NCI-H1436 (cell line): Measurements from ENCODE around the gene TBC1D20.
"Not testable (repeated sequence)": the region's sequence is repeated elsewhere in the genome, so short reads cannot be mapped to it uniquely, and the experiment has no call there.

ENCODE experiments used
- DNase-seq: peaks from one replicate; lab custom pipeline; 2025; lab: John Stamatoyannopoulos, UW

TBC1D20 gene

DNA sequence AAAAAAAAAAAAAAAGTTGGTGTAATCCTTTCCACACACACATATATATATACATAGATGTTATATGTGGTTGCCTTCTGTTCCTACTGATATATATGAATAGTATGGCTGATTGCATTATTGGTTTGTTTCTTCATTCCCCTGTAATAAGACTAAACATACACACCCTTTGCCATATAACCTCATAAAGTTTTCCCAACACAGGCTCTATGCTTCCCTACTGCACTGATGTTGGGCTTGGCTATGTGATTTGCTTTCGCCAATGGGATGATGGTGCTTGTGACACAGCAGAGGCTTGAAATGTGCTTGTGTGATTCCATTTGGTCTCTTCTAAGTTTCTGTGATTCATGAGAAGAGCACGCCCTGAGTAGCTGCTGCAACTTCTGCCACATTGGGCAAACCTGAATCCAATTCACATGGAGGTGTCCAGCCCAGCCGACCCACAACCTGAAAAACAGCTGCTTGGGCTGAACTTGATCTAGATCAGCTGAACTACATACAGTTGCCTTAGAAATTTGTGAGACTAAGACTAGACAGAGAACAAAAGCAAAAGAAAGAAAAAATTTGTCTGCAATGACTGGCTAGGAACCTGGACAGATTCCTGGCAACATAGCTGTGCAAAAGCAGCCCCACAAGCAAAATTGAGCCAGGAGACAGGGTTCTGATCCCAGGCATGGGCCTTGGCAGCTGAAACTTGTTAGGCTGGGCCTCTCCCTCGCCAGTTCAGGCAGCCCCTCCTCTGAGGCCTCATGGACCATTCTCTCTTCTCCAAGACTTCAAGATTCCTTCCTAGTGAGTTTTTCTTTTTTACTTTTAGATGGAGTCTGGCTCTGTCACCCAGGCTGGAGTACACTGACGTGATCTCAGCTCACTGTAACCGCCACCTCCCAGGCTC lies 13.4 kb upstream of the TBC1D20 start:
- no peak for DNase-seq

DNA sequence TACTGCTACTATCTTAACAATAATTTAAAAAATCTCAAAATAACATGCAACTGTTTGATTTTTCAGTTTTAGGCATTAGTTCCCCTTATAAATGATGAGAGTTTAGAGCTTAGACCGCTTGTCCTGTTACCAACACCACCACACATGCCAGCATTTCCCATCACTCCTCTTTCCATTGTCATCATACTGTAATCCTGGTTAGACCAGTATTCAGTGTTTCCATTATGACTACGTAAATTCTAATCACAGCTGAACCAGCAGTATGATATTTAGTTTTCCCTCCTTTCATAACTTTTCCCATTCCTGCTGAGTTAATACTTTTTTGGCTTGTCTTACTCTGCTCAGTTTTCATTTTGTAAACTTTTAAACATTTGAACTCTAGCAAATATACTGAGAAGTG lies 12.2 kb upstream of the TBC1D20 start:
- no peak for DNase-seq

DNA sequence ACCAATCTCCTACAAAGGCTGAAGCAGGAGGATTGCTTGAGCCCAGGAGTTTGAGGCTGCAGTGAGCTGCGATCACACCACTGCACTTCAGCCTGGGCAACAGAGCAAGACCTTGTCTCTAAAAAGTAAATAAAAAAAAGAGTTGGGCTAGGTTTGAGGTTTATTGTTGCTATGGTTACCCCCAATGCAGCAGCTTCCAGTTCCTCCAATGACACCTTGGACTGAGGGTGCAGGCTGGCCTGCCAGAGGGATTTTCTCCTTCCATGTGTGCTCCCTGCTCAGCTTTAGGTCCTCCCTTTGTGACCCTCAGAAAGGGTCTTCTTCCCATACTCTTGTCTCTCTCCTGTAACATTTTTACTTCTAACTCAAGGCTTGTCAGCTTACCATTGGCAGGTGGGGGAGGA lies 10.6 kb upstream of the TBC1D20 start:
- DNase-seq, result no peak

DNA sequence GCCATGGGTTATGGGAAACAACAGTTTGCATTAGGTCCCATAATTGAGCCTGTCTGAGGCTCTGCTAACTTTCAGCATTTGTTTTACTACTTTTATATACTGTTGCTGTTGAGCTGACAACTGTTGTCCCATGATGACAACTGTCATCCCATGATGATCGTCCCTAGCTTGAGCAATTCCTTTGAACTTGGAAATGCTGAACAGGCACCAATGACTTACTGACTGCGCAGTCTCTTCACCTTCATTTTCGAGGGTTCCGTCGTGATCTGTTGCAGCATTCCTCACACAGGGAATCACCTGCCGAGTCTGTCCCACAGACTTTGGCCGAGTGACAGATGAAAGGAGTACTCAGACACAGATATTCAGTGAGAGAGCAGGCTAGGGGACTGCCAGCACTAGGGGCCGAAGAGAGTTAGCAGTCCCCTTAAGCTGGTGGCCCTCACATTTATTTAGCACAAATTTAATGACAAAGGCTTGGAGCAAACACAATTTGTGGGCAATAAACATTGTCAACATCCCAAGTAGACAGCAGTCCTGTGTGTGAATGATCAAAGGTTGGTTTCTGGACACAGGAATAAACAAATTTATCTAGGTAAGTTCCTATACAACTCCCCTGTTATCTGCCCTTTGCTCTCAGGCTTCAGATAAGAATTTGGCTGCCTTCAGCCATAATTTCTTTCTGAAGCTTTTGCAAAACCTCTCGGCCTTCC lies 10.0 kb upstream of the TBC1D20 start:
- no peak for DNase-seq

DNA sequence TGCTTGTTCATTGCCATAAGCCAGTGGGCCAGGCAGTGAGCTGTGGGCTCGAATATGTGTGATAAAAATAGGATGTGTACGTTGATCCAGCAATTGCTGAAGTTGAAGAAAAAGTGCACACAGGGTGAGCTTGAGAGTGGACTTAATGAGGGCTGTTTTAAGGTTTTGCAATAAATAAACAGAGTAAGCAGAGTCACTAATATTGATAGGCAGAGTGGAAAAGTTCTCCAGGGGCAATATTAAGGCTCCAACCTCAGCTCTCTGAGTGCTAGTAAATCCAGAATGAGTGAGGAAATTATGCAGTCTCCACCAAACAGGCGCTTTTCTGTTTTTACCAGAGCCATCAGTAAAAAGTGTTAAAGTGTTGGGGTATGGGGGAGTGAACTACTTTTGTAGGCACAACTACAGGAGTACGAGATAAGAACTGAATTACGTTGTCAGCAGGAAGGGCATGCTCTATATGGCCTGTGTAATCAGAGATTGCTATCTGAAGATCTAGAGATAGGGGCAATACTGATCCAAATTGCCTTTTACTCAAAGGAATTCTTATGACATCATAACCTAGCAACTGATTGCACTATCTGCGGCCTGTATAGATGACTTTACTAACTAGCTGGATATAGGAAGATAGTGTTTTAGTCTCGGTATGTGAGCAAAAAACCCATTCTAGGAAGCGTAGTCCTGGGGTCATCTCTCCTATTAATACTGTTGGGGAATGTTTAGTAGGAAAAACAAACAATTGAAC lies 7.6 kb upstream of the TBC1D20 start:
- no peak for DNase-seq

DNA sequence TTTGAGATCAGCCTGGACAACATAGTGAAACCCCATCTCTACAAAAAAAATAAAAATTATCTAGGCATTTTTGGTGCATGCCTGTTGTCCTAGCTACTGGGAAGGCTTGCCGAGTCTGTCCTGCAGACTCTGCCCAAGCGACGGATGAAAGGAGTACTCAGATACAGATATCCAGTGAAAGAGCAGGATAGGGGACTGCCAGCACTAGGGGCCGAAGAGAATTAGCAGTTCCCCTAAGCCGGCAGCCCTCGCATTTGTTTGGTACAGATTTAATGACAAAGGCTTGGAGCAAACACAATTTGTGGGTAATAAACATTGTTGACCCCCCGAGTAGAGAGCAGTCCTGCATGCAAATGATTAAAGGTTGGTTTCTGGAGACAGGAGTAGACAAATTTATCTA lies 5.4 kb upstream of the TBC1D20 start:
- no peak for DNase-seq

DNA sequence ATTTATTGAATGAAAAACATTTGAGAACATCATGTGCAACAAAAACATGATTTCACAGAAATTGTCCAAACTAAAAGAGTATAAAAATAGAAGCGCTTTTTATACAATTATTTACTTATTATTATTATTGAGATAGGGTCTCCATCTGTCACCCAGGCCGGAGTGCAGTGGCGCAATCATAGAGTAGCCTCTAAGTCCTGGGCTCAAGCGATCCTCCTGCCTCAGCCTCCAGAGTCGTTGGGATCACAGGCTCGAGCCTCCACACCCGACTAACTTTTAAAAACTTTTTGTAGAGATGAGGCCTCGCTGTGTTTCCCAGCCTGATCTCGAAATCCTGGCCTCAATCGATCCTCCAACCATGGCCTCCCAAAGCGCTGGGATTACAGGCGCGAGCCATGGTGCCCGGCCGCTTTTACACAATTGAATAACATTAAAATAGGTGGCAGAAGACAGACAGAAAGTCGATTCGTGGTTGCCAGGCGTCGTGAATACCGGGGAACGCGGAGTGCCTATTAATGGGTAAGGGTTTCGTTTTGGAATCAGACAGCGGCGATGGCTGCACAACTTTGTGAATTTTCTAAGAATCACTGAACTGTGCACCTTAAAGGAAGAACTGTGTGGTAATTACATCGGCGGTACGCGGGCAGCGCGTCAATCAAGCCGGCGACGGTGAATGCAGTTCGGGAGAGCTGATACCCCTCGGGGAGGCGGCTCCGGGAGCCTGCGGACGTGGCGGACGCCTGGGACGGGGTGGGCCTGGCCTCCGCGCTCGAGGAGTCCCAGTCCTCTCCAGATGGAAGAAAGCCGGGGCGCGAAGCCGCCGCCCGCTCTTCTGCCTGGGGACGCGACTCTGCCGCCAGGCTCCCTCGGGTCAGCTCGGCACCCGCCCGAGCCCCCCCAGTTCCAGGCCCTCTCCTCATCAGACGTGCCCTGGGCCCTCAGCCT lies 807 bp downstream of the TBC1D20 start:
- DNase-seq, result peak; percentile 8

DNA sequence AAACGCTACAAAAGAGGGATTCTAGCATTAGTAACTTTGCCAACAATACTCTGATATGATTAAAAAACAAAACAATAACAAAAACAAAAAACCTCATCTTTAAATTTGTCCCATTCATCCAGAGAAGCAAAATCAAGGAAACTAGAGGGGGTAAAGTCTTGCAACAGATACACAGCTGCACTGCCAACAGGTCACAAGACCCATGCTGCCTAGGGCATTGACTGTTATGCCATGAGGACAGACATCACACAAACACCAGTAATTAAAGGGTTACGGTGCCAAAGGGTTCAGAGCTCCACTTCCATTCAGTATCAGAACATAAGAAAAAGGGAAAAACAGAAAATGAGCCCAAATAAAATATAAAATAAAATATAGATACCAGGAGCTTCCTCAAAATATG lies 1.6 kb downstream of the TBC1D20 start:
- DNase-seq, result no peak

DNA sequence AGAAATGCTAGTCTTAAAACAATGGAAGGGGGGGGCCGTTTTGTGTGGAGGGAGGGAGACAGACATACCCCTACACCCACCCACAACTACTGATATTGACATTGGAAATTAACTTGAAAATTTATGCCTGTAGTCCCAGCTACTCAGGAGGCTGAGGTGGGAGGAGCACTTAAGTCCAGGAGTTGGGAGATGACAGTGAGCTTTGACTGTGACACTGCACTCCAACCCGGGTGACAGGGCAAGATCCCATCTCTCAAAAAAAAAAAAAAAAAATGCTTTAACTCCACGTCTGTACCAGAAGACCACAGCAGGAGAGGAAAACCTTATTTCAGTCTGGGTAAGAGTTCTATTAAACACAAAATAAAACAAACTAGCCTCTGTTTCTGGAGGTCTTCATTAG lies 2.2 kb downstream of the TBC1D20 start:
- DNase-seq, result no peak

DNA sequence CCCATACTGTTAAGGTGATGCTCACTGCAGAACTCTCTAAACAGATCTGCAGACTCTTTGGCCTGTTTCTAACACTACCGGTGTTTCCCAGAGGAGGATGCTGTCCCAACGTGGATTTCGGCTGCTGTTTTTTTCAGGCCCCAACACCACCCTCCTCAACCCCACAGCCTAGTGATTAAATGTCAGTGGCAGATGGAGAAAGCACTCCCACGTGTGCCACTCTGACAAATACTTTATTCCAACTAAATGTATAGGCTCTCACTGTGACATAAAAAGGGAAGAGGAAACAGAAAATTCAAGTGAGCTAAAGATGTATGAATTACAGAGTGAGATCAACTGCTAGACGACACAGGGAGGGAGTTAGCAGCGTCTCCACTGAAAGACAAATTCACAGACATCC lies 3.6 kb downstream of the TBC1D20 start:
- no peak for DNase-seq

DNA sequence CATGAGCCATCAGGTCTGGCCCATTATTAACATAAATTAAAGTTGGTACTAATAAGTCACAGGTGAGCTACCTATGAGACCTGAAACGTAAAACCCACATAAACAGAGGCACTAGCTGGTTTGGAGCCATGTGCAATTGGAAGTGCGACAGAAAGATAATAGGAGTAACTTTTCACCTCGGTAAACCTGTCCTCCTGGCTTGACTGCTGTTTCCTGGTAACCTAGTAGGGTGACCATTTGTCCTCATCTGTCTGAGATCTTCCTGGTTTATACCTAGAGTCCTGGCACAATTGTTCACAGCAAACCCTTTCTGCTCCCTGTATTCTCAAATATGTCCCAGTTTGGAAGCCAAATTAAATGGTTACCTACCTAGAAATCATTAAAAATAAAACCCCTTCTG lies 7.4 kb downstream of the TBC1D20 start:
- no peak for DNase-seq

DNA sequence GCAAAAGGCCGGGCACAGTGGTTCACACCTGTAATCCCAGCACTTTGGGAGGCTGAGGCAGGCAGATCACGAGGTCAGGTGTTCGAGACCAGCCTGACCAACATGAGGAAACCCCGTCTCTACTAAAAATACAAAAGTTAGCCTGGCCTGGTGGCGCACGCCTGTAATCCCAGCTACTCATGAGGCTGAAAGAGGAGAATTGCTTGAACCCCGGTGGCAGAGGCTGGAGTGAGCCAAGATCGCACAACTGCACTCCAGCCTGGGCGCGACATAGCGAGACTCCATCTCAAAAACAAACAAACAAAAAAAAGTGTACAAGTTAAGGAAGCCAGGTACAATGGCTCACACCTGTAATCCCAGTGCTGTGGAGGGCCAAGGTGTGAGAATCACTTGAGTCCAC lies 10.3 kb downstream of the TBC1D20 start:
- not testable (repeated sequence) for DNase-seq

DNA sequence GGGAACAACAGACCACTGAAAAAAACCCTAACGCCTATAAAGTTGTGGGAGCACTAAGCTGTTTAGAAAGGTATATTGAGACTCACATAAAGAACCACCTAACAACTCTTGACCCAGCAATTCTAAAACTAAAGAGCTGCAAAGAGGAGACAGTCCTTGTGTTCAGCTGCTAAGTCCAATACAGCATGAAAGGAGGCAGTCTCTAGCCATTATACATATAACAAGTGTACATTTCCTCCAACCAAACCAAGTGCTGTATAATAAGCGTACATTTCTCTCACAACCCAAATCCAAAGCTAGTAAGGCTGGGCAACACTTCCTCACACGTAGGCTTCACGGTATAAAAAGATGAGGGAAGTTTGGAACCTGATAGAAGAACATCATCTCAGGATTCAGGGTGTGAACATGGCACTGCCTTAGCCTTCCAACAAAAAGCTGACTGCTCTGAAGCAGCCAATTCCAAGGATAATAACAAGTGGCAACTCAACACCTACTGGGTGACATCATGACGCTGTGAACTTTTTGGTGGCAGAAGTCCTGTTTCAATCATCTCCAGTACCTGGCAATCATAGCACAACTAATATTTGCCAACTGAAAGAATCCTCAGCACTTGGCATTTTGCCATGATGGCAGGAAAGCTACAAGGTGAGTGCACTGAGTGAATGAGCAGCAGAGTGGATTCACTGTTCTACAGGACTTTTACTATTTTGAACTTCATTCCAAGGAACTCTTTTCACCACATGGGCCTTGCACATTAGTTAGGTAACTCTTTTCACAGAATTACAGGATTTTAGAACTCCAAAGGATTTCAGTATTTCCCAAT lies 16.6 kb downstream of the TBC1D20 start:
- DNase-seq, result no peak

DNA sequence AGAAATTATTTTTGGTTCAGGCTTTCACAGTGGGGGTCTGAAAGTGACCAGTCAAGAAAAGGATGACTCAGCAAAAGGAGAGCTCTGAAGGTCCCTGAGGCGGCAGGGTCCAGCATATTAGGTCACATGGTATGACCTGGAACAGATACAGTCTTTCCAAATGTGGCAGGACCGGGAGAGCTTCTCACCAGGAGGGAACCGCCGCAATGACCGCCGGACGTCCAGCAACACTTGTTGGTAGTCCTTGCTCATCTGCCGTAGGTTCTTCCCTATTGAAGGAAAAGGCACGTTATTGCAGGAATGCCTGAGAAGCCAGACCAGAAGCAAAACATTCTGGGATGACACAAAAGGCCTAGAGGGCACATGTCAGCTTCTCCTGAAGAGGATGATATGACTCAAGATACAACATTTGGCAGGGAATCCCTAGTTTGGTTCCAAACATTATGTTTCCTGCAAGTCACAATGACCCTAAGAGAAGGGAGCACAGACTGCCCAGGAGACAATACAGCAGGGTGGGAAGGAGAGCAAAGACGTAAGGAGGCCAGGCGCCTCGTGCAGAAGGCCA lies 17.4 kb downstream of the TBC1D20 start:
- DNase-seq, result no peak

DNA sequence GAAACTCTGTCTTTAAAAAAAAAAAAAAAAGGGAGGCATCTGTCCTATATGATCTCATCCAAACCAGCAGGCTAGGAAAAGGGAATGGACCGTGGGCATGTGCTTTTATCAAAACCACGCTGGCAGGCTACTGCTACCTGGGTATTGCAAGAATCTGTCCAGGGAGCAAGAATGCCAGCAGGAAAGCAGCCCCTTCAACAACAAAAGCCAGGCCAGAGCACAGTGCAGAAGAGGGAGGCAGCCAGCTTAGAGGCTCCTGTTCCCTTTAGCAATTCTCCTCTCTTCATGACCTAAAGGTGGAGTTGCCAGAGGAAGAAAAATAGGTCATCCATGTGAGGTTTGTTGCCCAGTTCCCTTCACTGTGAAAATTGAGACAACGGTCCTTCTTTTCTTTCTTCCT lies 18.2 kb downstream of the TBC1D20 start:
- DNase-seq, result no peak

DNA sequence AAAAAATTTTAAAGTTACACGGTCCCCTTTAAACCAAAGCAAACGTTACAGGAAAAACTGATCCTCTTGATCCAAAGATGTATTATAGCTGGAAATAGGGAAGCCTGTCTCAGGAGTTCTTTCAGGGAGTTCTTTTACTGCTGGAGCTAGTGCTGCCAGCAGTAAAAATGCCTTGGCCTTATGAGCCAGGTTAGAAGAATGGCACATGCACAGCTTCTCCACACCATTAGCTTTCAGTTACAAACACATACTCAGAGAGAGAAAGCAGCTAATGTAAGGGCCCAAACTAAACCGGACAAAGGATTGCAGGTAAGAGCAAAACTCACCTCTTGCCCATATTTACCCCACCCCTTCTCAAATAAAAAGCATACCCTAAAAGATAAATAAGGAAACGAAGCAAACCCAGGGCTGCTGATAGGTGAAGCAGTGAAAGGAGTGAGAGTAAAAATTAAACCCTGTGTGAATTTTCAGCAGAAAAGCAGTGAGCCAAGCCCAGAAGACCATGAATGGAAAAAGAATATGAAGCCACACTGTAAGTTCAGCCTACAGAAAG lies 19.0 kb downstream of the TBC1D20 start:
- no peak for DNase-seq

DNA sequence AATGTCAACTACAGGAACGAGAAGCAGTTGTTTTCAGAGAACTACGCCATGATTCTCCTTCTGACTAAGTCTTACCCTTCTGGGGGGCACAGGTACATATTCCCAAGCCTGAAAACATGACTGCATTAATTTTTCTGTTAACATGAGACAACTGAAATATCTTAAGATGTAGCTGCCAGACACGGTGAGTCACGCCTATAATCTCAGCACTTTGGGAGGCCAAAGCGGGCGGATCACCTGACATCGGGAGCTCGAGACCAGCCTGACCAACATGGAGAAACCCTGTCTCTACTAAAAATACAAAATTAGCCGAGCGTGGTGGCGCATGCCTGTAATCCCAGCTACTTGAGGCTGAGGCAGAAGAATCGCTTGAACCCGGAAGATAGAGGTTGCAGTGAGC lies 21.7 kb downstream of the TBC1D20 start:
- DNase-seq, result no peak

DNA sequence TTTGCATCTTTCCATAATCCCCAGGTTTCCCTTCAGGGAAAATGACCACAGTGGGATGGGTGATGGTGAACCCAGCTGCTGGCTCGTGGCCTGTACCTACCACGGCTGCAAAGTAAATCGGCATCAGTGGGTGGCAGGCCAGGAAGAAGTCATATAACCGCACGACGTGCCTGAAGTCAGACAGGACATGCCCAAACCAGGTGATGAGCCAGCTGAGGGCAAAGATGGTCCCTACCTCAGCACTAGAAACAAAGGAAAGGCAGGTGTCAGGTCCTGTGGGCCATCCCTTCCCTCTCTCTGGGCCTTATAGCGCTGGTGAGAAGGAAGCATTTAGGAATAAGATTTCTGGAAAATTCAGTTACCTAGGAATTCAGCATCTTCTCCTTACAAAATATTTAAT lies 22.2 kb downstream of the TBC1D20 start:
- no peak for DNase-seq

DNA sequence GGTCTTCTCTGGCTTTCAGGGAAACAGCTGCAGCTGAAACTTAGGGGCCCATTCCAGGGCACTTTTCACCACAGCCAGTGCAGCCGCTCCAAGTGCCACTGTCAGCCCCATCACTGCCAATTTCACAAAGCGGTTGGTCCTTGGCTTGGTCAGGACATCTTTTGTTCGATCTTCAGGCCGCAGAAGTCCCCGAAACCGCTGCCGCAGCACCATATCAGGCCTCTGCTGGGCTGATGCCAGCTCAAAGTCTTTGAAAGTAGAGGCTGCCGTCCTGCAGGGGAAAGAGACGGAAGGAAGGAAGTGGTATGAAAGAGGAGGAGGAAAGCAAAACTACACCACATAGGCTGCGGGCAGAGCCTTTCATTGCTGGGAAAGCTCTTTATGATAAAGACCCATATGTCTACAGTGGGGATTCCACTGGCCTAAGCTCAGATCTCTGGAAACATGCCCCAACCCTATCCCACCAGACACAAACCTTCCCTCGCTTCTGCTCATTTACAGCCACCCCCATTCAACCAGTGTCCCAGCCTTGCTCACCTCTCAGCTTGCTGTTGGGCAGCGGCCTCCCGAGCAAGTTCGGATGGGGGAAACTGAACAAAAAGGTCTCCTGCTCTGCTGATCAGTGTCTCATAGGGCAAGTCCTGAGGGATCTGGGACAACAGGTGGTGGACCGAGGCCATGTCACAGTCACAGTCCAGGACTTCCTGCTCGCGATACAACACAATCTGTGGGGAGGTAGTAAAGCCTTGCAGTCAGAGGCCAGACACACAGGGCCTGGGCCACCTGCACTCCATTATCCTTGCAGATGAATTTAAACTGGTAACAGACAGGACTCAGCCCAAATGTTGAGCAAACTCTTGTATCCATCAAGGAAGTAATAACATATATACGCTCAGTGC lies 23.5 kb downstream of the TBC1D20 start:
- DNase-seq, result no peak
